B cell (primary cell): ENCODE measurements around the gene AFG1L. TPM values are rescaled to one million over a fixed set of nuclear protein-coding genes. Genes with fewer than 3 reads are reported as not detected.

Experiments
- ATAC-seq: fragments of 200-7000 bp; cut with Tn5 transposase; one replicate; pipeline ENCODE4 v1.10.0; 2021; ENCODE audit warnings: low read depth, mild to moderate bottlenecking, moderate number of reproducible peaks, moderate library complexity
- CTCF ChIA-PET: fragments of 350-600 bp; sonication (Branson Sonifier 250); formaldehyde crosslinking; loops from one replicate; lab custom pipeline; 2021; ENCODE audit warnings: antibody characterized with exemption, inconsistent platforms; lab: Charles Lee
- POLR2A ChIA-PET: fragments of 350-600 bp; sonication (Branson Sonifier 250); formaldehyde crosslinking; loops from one replicate; lab custom pipeline; 2021; ENCODE audit warnings: antibody characterized with exemption; lab: Charles Lee
- DNase-seq: peaks from one replicate; pipeline ENCODE4 v3.0.0; 2013
- H2AFZ ChIP-seq: 2 replicates; pipeline ENCODE4 v1.6.1; 2012; ENCODE audit warnings: mild to moderate bottlenecking, low read depth, low read length; ENCODE audit not compliant: insufficient read depth, poor library complexity, severe bottlenecking
- H3K27ac ChIP-seq, 2 donors: 1 replicate in 1 of 2; 2 replicates in 1 of 2; pipeline ENCODE4 v1.5.1; 2012 to 2013; ENCODE audit warnings: low read length in 2 of 2, mild to moderate bottlenecking in 2 of 2, moderate library complexity in 1 of 2
- H3K27me3 ChIP-seq, 4 experiments: fragments of 200-600 bp in 1 of 4; sonication (generic) in 1 of 4; replicated peaks in 1 of 4; 1 replicate in 2 of 4; 2 replicates in 2 of 4; pipeline versions ENCODE4 v1.6.1 to v1.7.0; 2013 to 2016; ENCODE audit warnings: low read length in 3 of 4, mild to moderate bottlenecking in 2 of 4, mixed read lengths in 1 of 4, moderate library complexity in 1 of 4; ENCODE audit not compliant: insufficient read depth in 4 of 4, control insufficient read depth in 3 of 4; ENCODE audit errors: control extremely low read depth in 1 of 4
- H3K36me3 ChIP-seq, 2 experiments: replicated peaks in 1 of 2; 1 replicate in 1 of 2; 2 replicates in 1 of 2; pipeline versions ENCODE4 v1.6.1 to v1.7.1; 2013; ENCODE audit warnings: low read length in 1 of 2; ENCODE audit not compliant: insufficient read depth in 2 of 2, control insufficient read depth in 1 of 2; ENCODE audit errors: control extremely low read depth in 1 of 2, extremely low read depth in 1 of 2
- H3K4me1 ChIP-seq, 2 donors: fragments of 200-600 bp in 1 of 2; sonication (generic) in 1 of 2; 1 replicate in 1 of 2; 2 replicates in 1 of 2; pipeline versions ENCODE4 v1.5.1 to v1.6.1; 2013 to 2017; ENCODE audit warnings: low read length in 2 of 2; ENCODE audit not compliant: control insufficient read depth in 2 of 2, insufficient read depth in 2 of 2
- H3K4me2 ChIP-seq: replicated peaks from 2 replicates; pipeline ENCODE3; 2012; ENCODE audit warnings: mild to moderate bottlenecking, low read depth, low read length; ENCODE audit not compliant: poor library complexity, severe bottlenecking
- H3K4me3 ChIP-seq, 5 experiments: fragments of 200-600 bp in 1 of 5; sonication (generic) in 1 of 5; 1 replicate in 3 of 5; 2 replicates in 2 of 5; pipeline versions ENCODE4 v1.5.1 to v1.7.0; 2011 to 2016; ENCODE audit warnings: low read length in 4 of 5, mild to moderate bottlenecking in 4 of 5, low read depth in 2 of 5, control low read depth in 1 of 5, moderate library complexity in 1 of 5; ENCODE audit not compliant: insufficient read depth in 1 of 5; ENCODE audit errors: control extremely low read depth in 1 of 5, extremely low read depth in 1 of 5
- H3K79me2 ChIP-seq: fragments of 200-600 bp; sonication (generic); one replicate; pipeline ENCODE4 v1.6.0; 2016; ENCODE audit warnings: low read length; ENCODE audit not compliant: control insufficient read depth, insufficient read depth
- H3K9ac ChIP-seq: fragments of 200-600 bp; sonication (generic); 2 replicates; pipeline ENCODE4 v1.6.1; 2017; ENCODE audit warnings: mild to moderate bottlenecking, low read length, moderate library complexity
- H3K9me3 ChIP-seq, 3 donors: one replicate each; pipeline versions ENCODE4 v1.6.1 to v1.7.1; 2013; ENCODE audit warnings: low read length in 2 of 3; ENCODE audit not compliant: control insufficient read depth in 2 of 3, insufficient read depth in 1 of 3; ENCODE audit errors: control extremely low read depth in 1 of 3
- H4K20me1 ChIP-seq: 2 replicates; pipeline ENCODE4 v1.6.0; 2012; ENCODE audit warnings: mild to moderate bottlenecking, low read length; ENCODE audit not compliant: insufficient read depth, control insufficient read depth, poor library complexity, severe bottlenecking
- H3K27ac Mint-ChIP-seq: one replicate; pipeline ENCODE4 v1.8.0; 2021; ENCODE audit warnings: mixed read lengths
- H3K27me3 Mint-ChIP-seq: one replicate; pipeline ENCODE4 v1.8.0; 2021; ENCODE audit warnings: mixed read lengths
- H3K4me1 Mint-ChIP-seq: one replicate; pipeline ENCODE4 v1.8.0; 2021; ENCODE audit warnings: mixed read lengths
- H3K4me3 Mint-ChIP-seq: one replicate; pipeline ENCODE4 v1.8.0; 2021; ENCODE audit warnings: mixed read lengths
- H3K9me3 Mint-ChIP-seq: one replicate; pipeline ENCODE4 v1.8.0; 2022; ENCODE audit warnings: mixed read lengths; ENCODE audit not compliant: insufficient read depth
- EZH2 ChIP-seq: IDR thresholded peaks from 2 replicates; pipeline ENCODE4 v1.6.1; 2012; ENCODE audit warnings: borderline replicate concordance, low read depth, mild to moderate bottlenecking, moderate library complexity, low read length; ENCODE audit not compliant: insufficient read depth, poor library complexity, severe bottlenecking
- WGBS: methylation state at CpG from one replicate; pipeline ENCODE4 v1.1.5; 2013; ENCODE audit warnings: missing lambda C conversion rate; ENCODE audit not compliant: insufficient coverage; 5-methylcytosine and 5-hydroxymethylcytosine counted together
- intact Hi-C: fragments of 100-400 bp; cut with micrococcal nuclease; formaldehyde crosslinking; loops from one replicate; pipeline ENCODE4 v1.10.0; 2022
- polyA plus RNA-seq: library from polyadenylated mRNA; depleted of rRNA; stranded (reverse); fragments of >200 nt; gene quantifications from 2 replicates; pipeline ENCODE4 v1.2.3, GENCODE V29; 2012
- total RNA-seq, 2 donors: library from RNA; stranded (reverse); fragments of 120-200 nt in 1 of 2; gene quantifications; 1 replicate in 1 of 2; 2 replicates in 1 of 2; pipeline versions ENCODE4 v1.2.3 to v1.2.4, GENCODE V29; 2013 to 2022
- TF ChIP-seq, protein P1 (sequence below): fragments of 200-600 bp; IDR thresholded peaks from one replicate; pipeline ENCODE4 v1.8.0; 2022; ENCODE audit warnings: antibody characterized with exemption, mild to moderate bottlenecking

AFG1L gene
- total and polyA plus RNA-seq, 2 donors (not counting 1 experiment from before 2014, with no cell fraction given): 1.8 to 14.2 TPM

DNA sequence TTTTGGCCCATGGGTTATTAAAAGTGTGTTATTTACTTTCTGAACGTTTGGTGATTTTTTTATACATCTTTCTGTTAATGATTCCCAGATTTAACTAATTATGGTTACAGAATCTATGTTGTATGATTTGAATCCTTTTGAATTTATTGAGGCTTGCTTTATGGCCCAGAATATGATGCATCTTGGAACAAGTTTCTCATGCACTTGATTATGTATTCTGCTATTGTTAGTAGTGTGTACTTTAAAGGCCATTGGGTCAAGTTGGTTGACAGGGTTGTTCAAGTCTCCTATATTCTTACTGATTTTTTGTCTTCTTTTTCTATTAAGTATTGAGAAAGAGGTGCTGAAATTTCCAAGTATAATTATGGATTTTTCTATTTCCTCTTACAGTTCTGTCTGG is 160.8 kb downstream of the AFG1L start:
- intact Hi-C loops: no loop called here
- CTCF ChIA-PET: no interaction called here
- POLR2A ChIA-PET: no interaction called here
- peaks cover 7 to 8% of the 10 kb centered on the region in 2 donors for H3K4me1 ChIP-seq
- ATAC-seq (no peak), DNase-seq (no peak)
- H3K9ac ChIP-seq: no peak overlapping the region
- no peaks in the 10 kb centered on the region for H3K79me2 ChIP-seq
- H3K4me1 Mint-ChIP-seq: peaks cover 8% of the 10 kb centered on the region
- WGBS: no CpG with 5 or more reads among the region's 1 CpG
- no peaks in the 10 kb centered on the region for H3K9me3 Mint-ChIP-seq
- no peak overlapping the region for H3K27ac ChIP-seq
- no peaks in the 10 kb centered on the region for H3K9me3 ChIP-seq
- H3K27ac Mint-ChIP-seq: no peak overlapping the region
- no peaks in the 10 kb centered on the region for H3K27me3 Mint-ChIP-seq
- TF ChIP-seq, protein P1, sequence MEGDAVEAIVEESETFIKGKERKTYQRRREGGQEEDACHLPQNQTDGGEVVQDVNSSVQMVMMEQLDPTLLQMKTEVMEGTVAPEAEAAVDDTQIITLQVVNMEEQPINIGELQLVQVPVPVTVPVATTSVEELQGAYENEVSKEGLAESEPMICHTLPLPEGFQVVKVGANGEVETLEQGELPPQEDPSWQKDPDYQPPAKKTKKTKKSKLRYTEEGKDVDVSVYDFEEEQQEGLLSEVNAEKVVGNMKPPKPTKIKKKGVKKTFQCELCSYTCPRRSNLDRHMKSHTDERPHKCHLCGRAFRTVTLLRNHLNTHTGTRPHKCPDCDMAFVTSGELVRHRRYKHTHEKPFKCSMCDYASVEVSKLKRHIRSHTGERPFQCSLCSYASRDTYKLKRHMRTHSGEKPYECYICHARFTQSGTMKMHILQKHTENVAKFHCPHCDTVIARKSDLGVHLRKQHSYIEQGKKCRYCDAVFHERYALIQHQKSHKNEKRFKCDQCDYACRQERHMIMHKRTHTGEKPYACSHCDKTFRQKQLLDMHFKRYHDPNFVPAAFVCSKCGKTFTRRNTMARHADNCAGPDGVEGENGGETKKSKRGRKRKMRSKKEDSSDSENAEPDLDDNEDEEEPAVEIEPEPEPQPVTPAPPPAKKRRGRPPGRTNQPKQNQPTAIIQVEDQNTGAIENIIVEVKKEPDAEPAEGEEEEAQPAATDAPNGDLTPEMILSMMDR: no peak
- no peak for TF ChIP-seq EZH2
- no peak overlapping the region for H2AFZ ChIP-seq
- H3K4me3 Mint-ChIP-seq: no peak overlapping the region
- H3K27me3 ChIP-seq: no peaks in the 10 kb centered on the region
- no peaks in the 10 kb centered on the region for H4K20me1 ChIP-seq
- H3K4me2 ChIP-seq: no peak overlapping the region
- no peak overlapping the region for H3K4me3 ChIP-seq
- H3K36me3 ChIP-seq: no peaks in the 10 kb centered on the region

DNA sequence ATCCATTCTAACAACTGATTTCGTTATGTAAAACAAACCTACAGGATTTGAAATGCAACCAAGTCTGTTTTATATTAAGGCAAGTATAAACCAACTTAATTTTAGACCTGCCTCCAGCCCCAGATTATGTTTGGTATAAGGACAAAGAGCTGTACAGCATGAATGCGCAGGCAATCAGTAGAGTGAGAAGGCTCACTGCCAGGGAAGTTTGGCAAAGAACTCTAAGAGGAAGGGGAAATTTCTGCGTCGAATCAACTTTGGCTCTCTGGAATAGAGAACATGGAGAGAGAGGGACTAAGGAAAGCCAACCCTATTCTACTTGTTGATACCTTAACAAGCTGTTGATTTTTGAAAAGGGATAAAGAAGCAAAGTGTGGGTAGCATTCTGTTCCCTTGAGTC is 168.9 kb downstream of the AFG1L start:
- TF ChIP-seq EZH2: no peak
- TF ChIP-seq, protein P1: no peak
- Mint-ChIP-seq H3K9me3 (no peaks in the 10 kb centered on the region), H3K4me3 (no peak overlapping the region), H3K4me1 (peaks cover 4% of the 10 kb centered on the region), H3K27ac (no peak overlapping the region), H3K27me3 (no peaks in the 10 kb centered on the region)
- Histone ChIP-seq H3K9me3 (no peaks in the 10 kb centered on the region), H3K9ac (no peak overlapping the region), H3K4me2 (no peak overlapping the region), H3K27ac (no peak overlapping the region), H2AFZ (no peak overlapping the region), H4K20me1 (no peaks in the 10 kb centered on the region), H3K36me3 (no peaks in the 10 kb centered on the region), H3K27me3 (no peaks in the 10 kb centered on the region), H3K4me3 (no peak overlapping the region), H3K4me1 (peaks cover 0 to 3% of the 10 kb centered on the region in 2 donors), H3K79me2 (no peaks in the 10 kb centered on the region)
- DNase-seq: no peak
- CTCF ChIA-PET: interaction anchor here (0.5 to 1.2 kb wide), 3 partner anchors 29 to 502 kb away, joined by 3 to 6 read pairs (median 4); no protein-coding TSS in a partner anchor
- no peak for ATAC-seq
- intact Hi-C loops: no loop called here
- 90% methylated on average over 3 of the region's 4 CpGs for WGBS
- POLR2A ChIA-PET: no interaction called here
